ENCODE results near the gene LRG1. TPM values are rescaled to one million over a fixed set of nuclear protein-coding genes. Genes with fewer than 3 reads are reported as not detected.
A peak's percentile ranks its signal among the peaks of the same experiment; 100 is the strongest.

LRG1 gene
- total RNA-seq, 1 donor from 2014 or later: 0.25 TPM

GRCh38 chr19:4576016-4576933 lies 36.4 kb upstream of the LRG1 start:
- DNase-seq (ENCODE audit: low read depth): no peak
- H3K4me3 ChIP-seq (ENCODE audit: low read depth, low read length): no peak overlapping the region
- H3K27me3 ChIP-seq (ENCODE audit: control insufficient read depth, insufficient read depth, low read length): peaks cover 25% of the 10 kb centered on the region
- TF ChIP-seq CTCF (IDR thresholded peaks at IDR 0.05; ENCODE audit: insufficient read depth, low read length, poor library complexity, severe bottlenecking): peak; percentile 83
- no peaks in the 10 kb centered on the region for H3K36me3 ChIP-seq (ENCODE audit: control insufficient read depth, insufficient read depth, low read length)

DNA sequence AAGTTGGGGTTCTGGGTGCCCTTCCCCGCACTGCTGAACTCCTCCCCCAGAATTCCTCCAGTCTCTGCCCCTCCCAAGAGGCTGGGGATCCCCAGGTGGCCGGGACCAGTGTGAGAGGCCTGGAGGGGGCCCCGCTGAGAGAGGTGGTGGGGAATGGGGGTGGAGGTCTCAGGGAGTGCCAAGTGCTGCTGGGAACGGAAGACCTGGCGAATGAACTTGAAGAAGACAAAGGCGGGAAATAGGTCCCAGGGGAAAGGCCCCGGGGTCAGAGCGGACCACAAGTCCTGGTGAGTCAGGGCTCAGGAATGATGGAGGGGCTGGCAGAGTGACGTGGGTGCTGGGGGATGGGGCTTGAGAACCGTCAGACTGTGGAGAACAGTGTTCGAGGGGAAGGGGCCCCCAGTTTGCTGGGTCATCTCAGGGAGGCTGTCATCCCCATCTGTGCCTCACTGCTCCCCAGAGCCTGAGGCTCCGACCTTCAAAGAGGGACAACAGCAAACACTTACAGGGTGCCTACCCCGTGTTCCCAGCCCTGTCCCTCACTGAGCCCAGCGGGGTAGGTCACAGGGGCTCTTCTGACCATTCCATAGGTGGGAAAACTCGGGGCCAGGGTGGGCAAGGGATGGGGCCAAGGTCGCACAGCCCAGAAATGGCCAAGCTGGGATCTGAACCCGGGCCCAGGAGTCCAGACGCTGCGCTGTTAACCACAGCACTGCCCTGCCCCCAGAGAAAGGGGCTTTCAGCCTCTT lies 35.6 kb upstream of the LRG1 start:
- no peak for TF ChIP-seq CTCF (IDR thresholded peaks at IDR 0.05; ENCODE audit: insufficient read depth, low read length, poor library complexity, severe bottlenecking)
- Histone ChIP-seq H3K4me3 (ENCODE audit: low read depth, low read length) (no peak overlapping the region), H3K36me3 (ENCODE audit: control insufficient read depth, insufficient read depth, low read length) (no peaks in the 10 kb centered on the region), H3K27me3 (ENCODE audit: control insufficient read depth, insufficient read depth, low read length) (peaks cover 18% of the 10 kb centered on the region)
- peak; percentile 73 for DNase-seq (ENCODE audit: low read depth)

DNA sequence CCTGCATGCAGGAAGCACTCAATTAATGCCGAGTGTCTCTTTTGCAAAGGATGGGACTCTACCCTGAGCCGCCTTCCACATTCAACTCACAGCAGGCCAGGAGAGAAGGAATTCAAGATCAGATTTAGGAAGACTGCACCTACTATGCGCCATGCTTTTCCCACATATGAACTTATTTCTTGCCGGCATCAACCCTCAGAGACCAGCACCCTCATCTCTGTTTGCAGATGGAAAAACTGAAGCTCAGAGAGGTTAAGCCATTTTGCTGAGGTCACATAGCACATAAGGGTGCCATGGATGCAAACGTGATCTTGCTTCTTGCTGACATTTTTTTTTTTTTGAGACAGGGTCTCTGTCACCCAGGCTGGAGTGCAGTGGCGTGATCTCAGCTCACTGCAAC lies 33.8 kb upstream of the LRG1 start:
- TF ChIP-seq CTCF (IDR thresholded peaks at IDR 0.05; ENCODE audit: insufficient read depth, low read length, poor library complexity, severe bottlenecking): no peak
- DNase-seq (ENCODE audit: low read depth): no peak
- Histone ChIP-seq H3K36me3 (ENCODE audit: control insufficient read depth, insufficient read depth, low read length) (no peaks in the 10 kb centered on the region), H3K4me3 (ENCODE audit: low read depth, low read length) (no peak overlapping the region), H3K27me3 (ENCODE audit: control insufficient read depth, insufficient read depth, low read length) (peaks cover 3% of the 10 kb centered on the region)

GRCh38 chr19:4571305-4571917 lies 31.6 kb upstream of the LRG1 start:
- Histone ChIP-seq H3K4me3 (ENCODE audit: low read depth, low read length) (no peak overlapping the region), H3K36me3 (ENCODE audit: control insufficient read depth, insufficient read depth, low read length) (no peaks in the 10 kb centered on the region), H3K27me3 (ENCODE audit: control insufficient read depth, insufficient read depth, low read length) (peaks cover 5% of the 10 kb centered on the region)
- no peak for DNase-seq (ENCODE audit: low read depth)
- TF ChIP-seq CTCF (IDR thresholded peaks at IDR 0.05; ENCODE audit: insufficient read depth, low read length, poor library complexity, severe bottlenecking): no peak

- Histone ChIP-seq H3K27me3 (ENCODE audit: control insufficient read depth, insufficient read depth, low read length) (peaks cover 8% of the 10 kb centered on the region), H3K36me3 (ENCODE audit: control insufficient read depth, insufficient read depth, low read length) (no peaks in the 10 kb centered on the region), H3K4me3 (ENCODE audit: low read depth, low read length) (no peak overlapping the region)
- no peak for DNase-seq (ENCODE audit: low read depth)
- TF ChIP-seq CTCF (IDR thresholded peaks at IDR 0.05; ENCODE audit: insufficient read depth, low read length, poor library complexity, severe bottlenecking): no peak
These were observed 31.1 kb upstream of the LRG1 start for GRCh38 chr19:4570916-4571304.

Data from kidney epithelial cell (primary cell).